K562 (cell line): ENCODE data around the gene KRT81. TPM values are rescaled to one million over a fixed set of nuclear protein-coding genes. Genes with fewer than 3 reads are reported as not detected.

Experiments
- ATAC-seq: fragments of 200-7000 bp; cut with Tn5 transposase; 3 replicates; pipeline ENCODE4 v1.9.1; 2020; ENCODE audit warnings: moderate library complexity
- BruUV-seq: library from RNA; stranded (reverse); fragments of 400-500 nt; replicated peaks from 2 replicates; lab custom pipeline; 2021; lab: Mats Ljungman, UMichigan
- CTCF ChIA-PET: fragments of 300-600 bp; formaldehyde crosslinking; extraction: SDS; loops from one replicate; lab custom pipeline; 2021; ENCODE audit warnings: low intra/inter-chr PET ratio; lab: Yijun Ruan, JAX
- POLR2A ChIA-PET: fragments of 300-600, 350-650 bp; sonication (Branson Sonifier 250); formaldehyde crosslinking; extraction: SDS; loops from one replicate; lab custom pipeline; 2021; ENCODE audit warnings: antibody characterized with exemption, inconsistent platforms; lab: Yijun Ruan, JAX
- DNase-seq, 4 experiments: peaks; one replicate each; pipeline versions ENCODE4 v3.0.0 to v3.0.0-alpha.2; 2011 to 2018; ENCODE audit warnings: low spot score in 3 of 4, mixed read lengths in 3 of 4; ENCODE audit errors: extremely low read depth in 1 of 4
- FAIRE-seq: peaks from 2 replicates; lab custom pipeline; 2011; peaks lifted over from hg19 to GRCh38; lab: Jason Lieb, UNC
- H2AFZ ChIP-seq: 2 replicates; pipeline ENCODE4 v1.6.0; 2011; ENCODE audit warnings: low read depth, low read length, control low read depth, inconsistent platforms
- H3K27ac ChIP-seq: fragments of 200-600 bp; 3 replicates; pipeline ENCODE4 v1.8.0; 2011; ENCODE audit warnings: low read depth, mild to moderate bottlenecking, control low read depth, inconsistent platforms, low read length, moderate library complexity, mixed read lengths; ENCODE audit errors: extremely low read depth
- H3K27me3 ChIP-seq, 2 experiments: fragments of 300-600 bp in 1 of 2; 2 replicates in 1 of 2; 3 replicates in 1 of 2; pipeline versions ENCODE4 v1.6.0 to v1.8.0; 2011; ENCODE audit warnings: inconsistent platforms in 2 of 2, low read length in 2 of 2, mild to moderate bottlenecking in 1 of 2, mixed read lengths in 1 of 2, moderate library complexity in 1 of 2; ENCODE audit not compliant: control insufficient read depth in 2 of 2, insufficient read depth in 2 of 2
- H3K36me3 ChIP-seq: fragments of 300-600 bp; 3 replicates; pipeline ENCODE4 v1.8.0; 2011; ENCODE audit warnings: mild to moderate bottlenecking, low read length, inconsistent platforms; ENCODE audit not compliant: control insufficient read depth, insufficient read depth
- H3K4me1 ChIP-seq, 2 experiments: fragments of 200-600 bp in 1 of 2; replicated peaks in 1 of 2; 2 replicates in 1 of 2; 3 replicates in 1 of 2; pipeline versions ENCODE4 v1.5.1 to v1.8.0; 2011; ENCODE audit warnings: inconsistent platforms in 2 of 2, low read length in 2 of 2, mild to moderate bottlenecking in 1 of 2, mixed read lengths in 1 of 2, moderate library complexity in 1 of 2; ENCODE audit not compliant: control insufficient read depth in 2 of 2, insufficient read depth in 2 of 2
- H3K4me2 ChIP-seq: 2 replicates; pipeline ENCODE4 v1.6.1; 2011; ENCODE audit warnings: low read length, control low read depth, inconsistent platforms, mixed read lengths; ENCODE audit not compliant: insufficient read depth
- H3K4me3 ChIP-seq: fragments of 200-600 bp; sonication (generic), shearing (Covaris generic); 2 replicates; pipeline ENCODE4 v1.5.1; 2016; ENCODE audit warnings: control low read depth, inconsistent platforms
- H3K79me2 ChIP-seq: fragments of 200-600 bp; 3 replicates; pipeline ENCODE4 v1.8.0; 2011; ENCODE audit warnings: low read length, inconsistent platforms; ENCODE audit not compliant: control insufficient read depth, insufficient read depth
- H3K9ac ChIP-seq, 2 experiments: 2 replicates each; pipeline versions ENCODE4 v1.6.0 to v1.6.1; 2011; ENCODE audit warnings: low read depth in 2 of 2, low read length in 2 of 2, control low read depth in 1 of 2, inconsistent platforms in 1 of 2, mild to moderate bottlenecking in 1 of 2, mixed read lengths in 1 of 2; ENCODE audit not compliant: insufficient read depth in 1 of 2
- H3K9me1 ChIP-seq: one replicate; pipeline ENCODE4 v1.6.0; 2011; ENCODE audit warnings: inconsistent platforms, mild to moderate bottlenecking, low read length, moderate library complexity; ENCODE audit not compliant: control insufficient read depth, insufficient read depth
- H3K9me3 ChIP-seq: replicated peaks from 2 replicates; pipeline ENCODE4 v1.5.1; 2011; ENCODE audit warnings: low read depth, low read length, inconsistent platforms; ENCODE audit not compliant: control insufficient read depth, insufficient read depth
- H4K20me1 ChIP-seq: replicated peaks from 2 replicates; pipeline ENCODE4 v1.6.1; 2011; ENCODE audit warnings: low read length, inconsistent platforms, mixed read lengths; ENCODE audit not compliant: control insufficient read depth, insufficient read depth
- CBFA2T3 ChIP-seq: fragments of 450-650 bp; IDR thresholded peaks from 2 replicates; pipeline ENCODE4 v1.6.1; 2017
- EHMT2 ChIP-seq: fragments of 450-650 bp; IDR thresholded peaks from 2 replicates; pipeline ENCODE4 v1.6.1; 2018; ENCODE audit warnings: antibody characterized with exemption
- GATA2 ChIP-seq: sonication (generic); formaldehyde crosslinking; IDR thresholded peaks from 2 replicates; pipeline ENCODE4 v1.4.0; 2020; ENCODE audit warnings: mild to moderate bottlenecking, missing genetic modification reagents
- GTF2E2 ChIP-seq: fragments of 200-800 bp; sonication (Bioruptor generic); IDR thresholded peaks from 2 replicates; pipeline ENCODE4 v1.6.1; 2016; ENCODE audit warnings: missing genetic modification characterization, missing compliant biosample characterization
- NFYB ChIP-seq: IDR thresholded peaks from 2 replicates; pipeline ENCODE4 v1.6.1; 2011; ENCODE audit warnings: mild to moderate bottlenecking, moderate library complexity; ENCODE audit not compliant: insufficient read length; ENCODE audit errors: extremely low read depth
- PHB2 ChIP-seq: fragments of 450-650 bp; IDR thresholded peaks from 2 replicates; pipeline ENCODE4 v1.6.1; 2017; ENCODE audit warnings: low read depth
- PPARD ChIP-seq: fragments of 250-450 bp; sonication (Bioruptor Pico); IDR thresholded peaks from 2 replicates; pipeline ENCODE4 v1.8.0; 2022; ENCODE audit warnings: inconsistent platforms, mild to moderate bottlenecking, moderate library complexity
- RB1 ChIP-seq: fragments of 450-650 bp; IDR thresholded peaks from 2 replicates; pipeline ENCODE4 v1.6.1; 2017; ENCODE audit warnings: low read depth, mild to moderate bottlenecking
- RBM25 ChIP-seq: fragments of 200-400 bp; formaldehyde crosslinking; IDR thresholded peaks from 2 replicates; pipeline ENCODE4 v1.6.1; 2018; ENCODE audit warnings: low read length, low read depth, moderate library complexity; ENCODE audit not compliant: severe bottlenecking
- TBL1XR1 ChIP-seq, 2 experiments: IDR thresholded peaks; 2 replicates each; pipeline ENCODE4 v1.6.1; 2012; ENCODE audit warnings: improper control_type of control experiment in 2 of 2, low read length in 2 of 2, mild to moderate bottlenecking in 1 of 2
- TCFL5 ChIP-seq: fragments of 250-450 bp; sonication (Bioruptor Pico); conservative IDR thresholded peaks from 2 replicates; pipeline ENCODE4 v1.6.1; 2021; ENCODE audit warnings: mild to moderate bottlenecking, moderate library complexity, matching md5 sums
- ZKSCAN3 ChIP-seq: fragments of 250-450 bp; sonication (Bioruptor Pico); IDR thresholded peaks from 2 replicates; pipeline ENCODE4 v1.4.0; 2020
- ZSCAN32 ChIP-seq: fragments of 450-650 bp; formaldehyde crosslinking; IDR thresholded peaks from 2 replicates; pipeline ENCODE4 v1.4.0; 2020; ENCODE audit warnings: mild to moderate bottlenecking, moderate library complexity
- WGBS: fragments of 100-300 bp; shearing (Covaris generic); methylation state at CpG from one replicate; pipeline ENCODE4 v1.1.6; 2016; ENCODE audit warnings: low coverage, mixed read lengths; ENCODE audit not compliant: insufficient coverage; ENCODE audit errors: missing lambda C conversion rate; 5-methylcytosine and 5-hydroxymethylcytosine counted together
- in situ Hi-C: fragments of 300-500 bp; cut with MboI; formaldehyde crosslinking; loops from 4 replicates; pipeline ENCODE4 v1.15.0; 2018; ENCODE audit warnings: inconsistent platforms, mixed read lengths
- intact Hi-C: fragments of 100-400 bp; cut with micrococcal nuclease; formaldehyde crosslinking; loops from 2 replicates; pipeline ENCODE4 v1.14.2; 2022
- polyA plus RNA-seq, 8 experiments: library from polyadenylated mRNA; depleted of rRNA in 4 of 8; stranded (reverse) in 5 of 8; unstranded in 3 of 8; fragments of >200 nt; fragmentation: Nextera tagmentation in 2 of 8; fragmentation: Illumina TruSeq in 1 of 8; extraction: Ambion mirVana in 2 of 8; extraction: Trizol in 1 of 8; gene quantifications; 2 replicates each; pipeline versions ENCODE4 v1.2.1 to v1.2.3, GENCODE V29; 2011 to 2014; ENCODE audit warnings: inconsistent platforms in 1 of 8, missing spikeins in 1 of 8
- total RNA-seq, 7 experiments: library from RNA; depleted of rRNA in 6 of 7; stranded (reverse); fragments of >200 nt in 6 of 7; fragmentation: Illumina TruSeq in 2 of 7; extraction: Trizol in 2 of 7; gene quantifications; 2 replicates each; pipeline versions ENCODE4 v1.2.1 to v1.2.3, GENCODE V29; 2011 to 2021; ENCODE audit warnings: low replicate concordance in 1 of 7
- TF ChIP-seq, protein P1 (sequence below): fragments of 250-450 bp; sonication (Bioruptor Pico); IDR thresholded peaks from 2 replicates; pipeline ENCODE4 v1.9.0; 2021; ENCODE audit warnings: mild to moderate bottlenecking

KRT81 gene
- total and polyA plus RNA-seq, 9 of the 15 experiments (the other 6 are each of a cell fraction or from before 2014, with no cell fraction given) = 0.27 TPM; not detected in 8

DNA sequence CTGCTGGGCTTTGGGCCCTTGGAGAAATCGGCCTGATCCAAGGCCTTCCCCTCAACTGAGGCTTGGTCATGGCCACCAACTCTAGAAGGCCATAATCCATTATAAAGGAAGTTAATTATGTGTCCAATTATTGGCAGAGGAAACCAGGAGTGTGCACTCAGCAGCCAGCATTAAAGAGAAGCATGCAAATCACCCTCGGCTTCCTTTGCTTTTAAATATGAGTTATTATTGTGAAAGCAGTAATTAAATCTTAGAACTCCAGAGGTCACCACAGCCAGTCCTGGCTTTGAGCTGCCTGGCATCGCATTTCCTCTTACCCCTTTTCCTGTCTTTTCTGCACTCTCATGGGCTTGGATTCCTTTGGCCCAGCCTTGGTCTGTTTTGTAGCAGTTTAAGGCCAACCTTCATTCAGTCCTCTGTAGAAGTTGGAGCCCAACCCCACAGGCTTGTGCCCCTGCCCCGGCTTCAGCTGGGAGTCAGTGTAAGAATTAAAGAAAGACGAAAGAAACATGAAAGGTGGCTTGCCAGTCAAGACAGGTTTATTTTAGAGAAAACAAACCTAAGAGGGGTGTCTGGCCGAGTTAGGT is 31.6 kb downstream of the KRT81 start:
- FAIRE-seq (no peak), DNase-seq (no peak)

More for the DNA sequence above, 31.6 kb downstream of the KRT81 start:
- Histone ChIP-seq H3K27me3 (peaks cover 22 to 53% of the 10 kb centered on the region in 2 experiments), H3K79me2 (no peaks in the 10 kb centered on the region), H3K9ac (no peak overlapping the region), H3K27ac (no peak overlapping the region), H3K4me3 (no peak overlapping the region), H3K4me2 (no peak overlapping the region), H2AFZ (no peak overlapping the region), H3K4me1 (peaks cover 0 to 5% of the 10 kb centered on the region in 2 experiments; a peak in 1 of 5 replicates), H3K9me3 (no peaks in the 10 kb centered on the region), H4K20me1 (no peaks in the 10 kb centered on the region), H3K36me3 (no peaks in the 10 kb centered on the region), H3K9me1 (no peaks in the 10 kb centered on the region)
- POLR2A ChIA-PET = no interaction called here
- in situ Hi-C loops = no loop called here
- WGBS = 0% methylated on average over 6 of the region's 6 CpGs
- no TSS peak for BruUV-seq
- TF ChIP-seq EHMT2 (no peak), CBFA2T3 (no peak), PHB2 (no peak), PPARD (CRISPR knock-in tag) (no peak), RBM25 (no peak), GATA2 (CRISPR knock-in tag) (no peak), ZKSCAN3 (no peak), RB1 (no peak), NFYB (no peak), TBL1XR1 (IDR thresholded peaks at IDR 0.05; ENCODE audit: low read length in 2 of 2) (no peak), GTF2E2 (tag) (no peak), TCFL5 (CRISPR knock-in tag) (no peak), ZSCAN32 (CRISPR knock-in tag) (no peak)
- TF ChIP-seq, protein P1, sequence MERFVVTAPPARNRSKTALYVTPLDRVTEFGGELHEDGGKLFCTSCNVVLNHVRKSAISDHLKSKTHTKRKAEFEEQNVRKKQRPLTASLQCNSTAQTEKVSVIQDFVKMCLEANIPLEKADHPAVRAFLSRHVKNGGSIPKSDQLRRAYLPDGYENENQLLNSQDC (CRISPR knock-in tag) = no peak
- ATAC-seq = no peak
- CTCF ChIA-PET = no interaction called here
- intact Hi-C loops = no loop called here
